Pulmonary artery endothelial cell (primary cell): ENCODE data around the gene HNRNPCL4. TPM values are rescaled to one million over a fixed set of nuclear protein-coding genes. Genes with fewer than 3 reads are reported as not detected.
"Not testable (repeated sequence)": the region's sequence is repeated elsewhere in the genome, so short reads cannot be mapped to it uniquely, and the experiment has no call there.

Experiments
- DNase-seq: peaks from one replicate; pipeline ENCODE4 v3.0.0-alpha.2; 2011; ENCODE audit warnings: low read depth, low spot score
- total RNA-seq: library from RNA; depleted of rRNA; stranded (reverse); fragments of >200 nt; gene quantifications from 2 replicates; pipeline ENCODE4 v1.2.3, GENCODE V29; 2014

The HNRNPCL4 gene
- total RNA-seq = not detected in 2 replicates

DNA sequence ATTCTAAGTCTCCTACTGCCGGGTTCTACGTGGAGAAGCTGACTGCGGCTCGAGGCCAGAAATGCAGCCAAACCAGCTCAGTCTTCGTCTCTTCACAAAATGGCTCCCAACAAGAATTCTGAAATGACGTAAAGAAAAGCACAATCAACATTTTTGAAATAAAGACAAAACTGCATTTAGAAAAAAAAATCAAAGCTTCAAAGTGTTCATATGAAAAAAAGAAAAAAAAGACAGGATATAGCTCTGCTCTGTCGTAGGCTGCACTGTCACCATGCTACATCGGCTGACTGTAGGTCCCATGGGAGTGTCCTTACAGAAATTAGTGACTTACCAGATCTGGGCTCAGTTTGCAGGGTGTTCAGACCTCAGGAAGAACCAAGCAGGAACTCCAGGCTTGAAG, at the start of gene HNRNPCL4:
HNRNPCL4 (minus strand) TSS at position 101 of the 400 bp plus-strand sequence. CDS start 164 bp downstream, outside the sequence.
- not testable (repeated sequence) for DNase-seq

DNA sequence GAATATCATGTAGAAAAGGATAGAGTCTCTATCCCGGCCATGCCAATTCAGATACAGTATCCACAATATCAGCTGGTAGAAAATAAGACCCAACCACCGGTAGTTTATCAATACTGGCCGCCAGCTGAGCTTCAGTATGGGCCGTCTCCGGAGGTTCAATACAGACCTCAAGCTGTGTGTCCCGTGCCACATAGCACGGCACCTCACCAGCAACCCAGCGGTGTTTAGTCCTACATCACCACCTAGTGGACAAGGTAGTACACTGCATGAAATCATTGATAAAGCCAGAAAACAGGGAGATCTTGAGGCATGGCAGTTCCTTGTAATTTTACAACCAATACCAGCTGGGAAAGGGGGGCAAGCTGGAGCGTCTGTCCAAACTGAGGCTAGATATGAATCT, 43.3 kb upstream of the HNRNPCL4 start:
- DNase-seq = not testable (repeated sequence)

DNA sequence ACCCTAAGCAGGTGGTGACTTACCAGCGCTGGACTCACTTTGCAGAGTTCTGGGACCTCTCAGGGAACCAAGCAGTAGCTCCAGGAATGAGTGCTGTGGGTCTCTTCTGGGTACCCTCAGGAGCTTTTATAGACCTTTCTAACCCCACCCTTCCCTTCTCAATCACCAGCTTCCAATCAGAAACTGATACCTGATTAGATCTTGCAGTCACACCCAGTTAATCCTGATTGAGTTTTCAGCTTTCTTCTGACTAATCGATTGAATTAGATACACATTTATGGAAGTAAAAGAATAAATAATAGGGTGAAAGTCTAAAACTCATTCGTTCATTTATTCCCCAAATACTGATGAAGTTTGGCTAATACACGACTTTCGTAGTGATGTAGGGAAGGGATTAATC, 35.9 kb upstream of the HNRNPCL4 start, which contains the start of gene PRAMEF13:
PRAMEF13 (minus strand) TSS at position 101 of the 400 bp plus-strand sequence. CDS start 1,820 bp downstream, outside the sequence.
- not testable (repeated sequence) for DNase-seq

DNA sequence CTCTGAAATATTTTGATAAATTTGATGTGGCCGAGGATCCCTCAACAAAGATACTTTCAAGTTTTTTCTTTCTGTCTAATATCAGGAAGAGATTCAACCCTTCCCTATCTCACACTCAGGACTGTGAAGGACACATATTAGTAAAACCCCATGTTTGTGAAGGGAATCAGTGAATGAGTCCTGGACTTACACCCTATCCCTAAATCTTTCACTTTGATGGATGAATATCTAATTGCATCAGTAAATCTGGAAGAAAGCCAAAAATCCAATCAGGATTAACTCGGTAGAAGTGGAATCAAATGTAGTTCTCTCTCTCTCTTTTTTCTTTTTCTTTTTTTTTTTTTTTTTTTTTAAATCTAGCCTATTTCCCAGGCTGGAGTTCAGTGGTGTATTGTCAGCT, 6.1 kb upstream of the HNRNPCL4 start, which contains the start of gene PRAMEF9:
PRAMEF9 (plus strand) TSS at position 301 of the 400 bp plus-strand sequence. CDS start 3,433 bp downstream, outside the sequence.
- not testable (repeated sequence) for DNase-seq

DNA sequence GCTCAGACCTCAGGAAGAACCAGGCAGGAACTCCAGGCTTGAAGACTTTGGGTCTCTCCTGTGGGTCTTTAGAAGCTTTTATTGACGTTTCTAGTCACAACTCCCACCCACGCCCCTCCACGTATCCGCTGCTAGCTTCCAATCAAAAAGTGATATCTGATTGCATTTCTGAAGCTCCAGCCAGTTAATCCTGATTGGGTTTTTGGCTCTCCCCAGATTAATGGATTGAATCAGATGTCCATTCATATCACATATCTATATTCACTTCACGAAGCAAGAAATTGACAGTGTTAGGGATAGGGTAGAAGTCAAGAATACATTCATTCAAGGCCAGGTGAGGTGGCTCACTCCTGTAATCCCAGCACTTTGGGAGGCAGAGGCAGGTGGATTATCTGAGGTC, 9.5 kb downstream of the HNRNPCL4 start, which contains the start of gene PRAMEF26:
PRAMEF26 (minus strand) TSS at position 101 of the 400 bp plus-strand sequence. CDS start 2,914 bp downstream, outside the sequence.
- not testable (repeated sequence) for DNase-seq

DNA sequence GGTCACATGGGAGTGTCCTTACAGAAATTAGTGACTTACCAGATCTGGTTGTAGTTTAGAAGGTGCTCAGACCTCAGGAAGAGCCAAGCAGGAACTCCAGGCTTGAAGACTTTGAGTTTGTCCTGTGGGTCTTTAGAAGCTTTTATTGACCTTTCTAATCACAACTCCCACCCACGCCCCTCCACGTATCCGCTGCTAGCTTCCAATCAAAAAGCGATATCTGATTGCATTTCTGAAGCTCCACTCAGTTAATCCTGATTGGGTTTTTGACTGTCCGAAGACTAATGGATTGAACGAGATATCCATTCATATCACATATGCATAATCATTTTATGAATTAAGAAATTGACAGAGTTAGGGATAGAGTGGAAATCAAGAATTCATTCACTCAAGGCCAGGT, 48.7 kb downstream of the HNRNPCL4 start, which contains the start of gene HNRNPCL2:
HNRNPCL2 (minus strand) TSS at position 101 of the 400 bp plus-strand sequence. CDS start 454 bp downstream, outside the sequence.
- DNase-seq = not testable (repeated sequence)

Other genes starting within 250 kb of the HNRNPCL4 start
- not detected in 2 replicates for gene PRAMEF7, start 249.0 kb downstream of the HNRNPCL4 start, total RNA-seq
- not detected in 2 replicates for gene PRAMEF6, start 218.1 kb downstream of the HNRNPCL4 start, total RNA-seq
- gene PRAMEF27, start 109.1 kb downstream of the HNRNPCL4 start, total RNA-seq = not detected in 2 replicates
- gene HNRNPCL3, start 104.9 kb downstream of the HNRNPCL4 start, total RNA-seq = not detected in 2 replicates
- gene PRAMEF25, start 94.9 kb downstream of the HNRNPCL4 start, total RNA-seq = not detected in 2 replicates
- not detected in 2 replicates for gene HNRNPCL2, start 48.8 kb downstream of the HNRNPCL4 start, total RNA-seq
- not detected in 2 replicates for gene PRAMEF26, start 9.6 kb downstream of the HNRNPCL4 start, total RNA-seq
- not detected in 2 replicates for gene PRAMEF9, start 6.2 kb upstream of the HNRNPCL4 start, total RNA-seq
- not detected in 2 replicates for gene PRAMEF13, start 35.8 kb upstream of the HNRNPCL4 start, total RNA-seq
- not detected in 2 replicates for gene PRAMEF18, start 60.5 kb upstream of the HNRNPCL4 start, total RNA-seq
- gene PRAMEF5, start 88.6 kb upstream of the HNRNPCL4 start, total RNA-seq = not detected in 2 replicates
- gene PRAMEF8, start 119.5 kb upstream of the HNRNPCL4 start, total RNA-seq = not detected in 2 replicates
- not detected in 2 replicates for gene PRAMEF33, start 137.9 kb upstream of the HNRNPCL4 start, total RNA-seq
- gene PRAMEF15, start 149.9 kb upstream of the HNRNPCL4 start, total RNA-seq = not detected in 2 replicates
- not detected in 2 replicates for gene PRAMEF14, start 181.5 kb upstream of the HNRNPCL4 start, total RNA-seq
- gene PRAMEF19, start 206.3 kb upstream of the HNRNPCL4 start, total RNA-seq = not detected in 2 replicates
- not detected in 2 replicates for gene PRAMEF17, start 224.0 kb upstream of the HNRNPCL4 start, total RNA-seq
- gene PRAMEF20, start 244.8 kb upstream of the HNRNPCL4 start, total RNA-seq = not detected in 2 replicates